ENCODE data around the gene KRT73. TPM values are rescaled to one million over a fixed set of nuclear protein-coding genes. Genes with fewer than 3 reads are reported as not detected.

The KRT73 gene
- polyA plus RNA-seq, 1 experiment: not detected

DNA sequence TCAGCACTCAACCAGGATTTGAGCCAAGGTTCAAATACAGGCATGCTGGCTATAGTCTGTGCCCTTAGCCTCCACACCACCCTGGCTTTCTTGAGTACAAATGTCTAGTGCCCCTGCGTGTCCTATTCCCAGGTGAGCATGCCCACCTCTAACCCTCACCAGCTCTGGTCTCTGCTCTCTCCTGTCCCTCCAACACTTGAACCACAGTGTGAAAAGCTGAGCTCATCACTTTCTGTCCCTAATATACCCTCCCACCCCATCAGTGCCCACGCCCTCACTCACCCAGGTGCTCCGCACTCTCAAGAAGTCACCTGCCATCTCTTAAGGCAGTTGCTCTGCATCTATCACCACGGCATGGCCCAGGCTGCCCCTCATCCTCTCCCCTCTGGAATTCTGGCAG, 58.4 kb downstream of the KRT73 start:
- TF ChIP-seq, protein P1, sequence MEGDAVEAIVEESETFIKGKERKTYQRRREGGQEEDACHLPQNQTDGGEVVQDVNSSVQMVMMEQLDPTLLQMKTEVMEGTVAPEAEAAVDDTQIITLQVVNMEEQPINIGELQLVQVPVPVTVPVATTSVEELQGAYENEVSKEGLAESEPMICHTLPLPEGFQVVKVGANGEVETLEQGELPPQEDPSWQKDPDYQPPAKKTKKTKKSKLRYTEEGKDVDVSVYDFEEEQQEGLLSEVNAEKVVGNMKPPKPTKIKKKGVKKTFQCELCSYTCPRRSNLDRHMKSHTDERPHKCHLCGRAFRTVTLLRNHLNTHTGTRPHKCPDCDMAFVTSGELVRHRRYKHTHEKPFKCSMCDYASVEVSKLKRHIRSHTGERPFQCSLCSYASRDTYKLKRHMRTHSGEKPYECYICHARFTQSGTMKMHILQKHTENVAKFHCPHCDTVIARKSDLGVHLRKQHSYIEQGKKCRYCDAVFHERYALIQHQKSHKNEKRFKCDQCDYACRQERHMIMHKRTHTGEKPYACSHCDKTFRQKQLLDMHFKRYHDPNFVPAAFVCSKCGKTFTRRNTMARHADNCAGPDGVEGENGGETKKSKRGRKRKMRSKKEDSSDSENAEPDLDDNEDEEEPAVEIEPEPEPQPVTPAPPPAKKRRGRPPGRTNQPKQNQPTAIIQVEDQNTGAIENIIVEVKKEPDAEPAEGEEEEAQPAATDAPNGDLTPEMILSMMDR (IDR thresholded peaks at IDR 0.05; ENCODE audit: insufficient read depth, low read depth, low read length): no peak
- DNase-seq (ENCODE audit: low read depth): no peak
- H3K4me3 ChIP-seq (ENCODE audit: low read depth, low read length): no peak overlapping the region
- peaks cover 24% of the 10 kb centered on the region for H3K27me3 ChIP-seq (ENCODE audit: control insufficient read depth, insufficient read depth, low read length)
- H3K36me3 ChIP-seq (ENCODE audit: control insufficient read depth, insufficient read depth, low read length): no peaks in the 10 kb centered on the region
- POLR2A ChIA-PET: no interaction called here
- CTCF ChIA-PET: interaction anchor here (0.7 to 1.4 kb wide), 3 partner anchors 27 to 191 kb away, joined by 3 to 4 read pairs (median 3); no protein-coding TSS in a partner anchor

- no peaks in the 10 kb centered on the region for H3K36me3 ChIP-seq (ENCODE audit: control insufficient read depth, insufficient read depth, low read length)
- DNase-seq (ENCODE audit: low read depth): no peak
- TF ChIP-seq, protein P1 (IDR thresholded peaks at IDR 0.05; ENCODE audit: insufficient read depth, low read depth, low read length): no peak
- POLR2A ChIA-PET: no interaction called here
- H3K27me3 ChIP-seq (ENCODE audit: control insufficient read depth, insufficient read depth, low read length): peaks cover 27% of the 10 kb centered on the region
- CTCF ChIA-PET: interaction anchor here (1.0 kb wide), 1 partner anchor 321 kb away, joined by 3 read pairs; no protein-coding TSS in a partner anchor
- H3K4me3 ChIP-seq (ENCODE audit: low read depth, low read length): no peak overlapping the region
Measured at GRCh38 chr12:52558781-52559445, 59.4 kb downstream of the KRT73 start.

Other genes starting within 250 kb of the KRT73 start
- gene KRT84, start 232.9 kb downstream of the KRT73 start, polyA plus RNA-seq (2011; rRNA removed): not detected in 2 replicates
- gene KRT82, start 212.2 kb downstream of the KRT73 start, polyA plus RNA-seq (2011; rRNA removed): not detected in 2 replicates
- gene KRT75, start 184.2 kb downstream of the KRT73 start, polyA plus RNA-seq (2011; rRNA removed): not detected in 2 replicates
- gene KRT6B, start 166.4 kb downstream of the KRT73 start, polyA plus RNA-seq (2011; rRNA removed): not detected in 2 replicates
- gene KRT6C, start 144.8 kb downstream of the KRT73 start, polyA plus RNA-seq (2011; rRNA removed): not detected in 2 replicates
- not detected in 2 replicates for gene KRT6A, start 125.3 kb downstream of the KRT73 start, polyA plus RNA-seq (2011; rRNA removed)
- gene KRT5, start 98.2 kb downstream of the KRT73 start, polyA plus RNA-seq (2011; rRNA removed): not detected in 2 replicates
- not detected in 2 replicates for gene KRT71, start 65.4 kb downstream of the KRT73 start, polyA plus RNA-seq (2011; rRNA removed)
- not detected in 2 replicates for gene KRT74, start 44.7 kb downstream of the KRT73 start, polyA plus RNA-seq (2011; rRNA removed)
- gene KRT72, start 17.1 kb downstream of the KRT73 start, polyA plus RNA-seq (2011; rRNA removed): not detected in 2 replicates
- not detected in 2 replicates for gene KRT2, start 33.7 kb upstream of the KRT73 start, polyA plus RNA-seq (2011; rRNA removed)
- not detected in 2 replicates for gene KRT1, start 61.8 kb upstream of the KRT73 start, polyA plus RNA-seq (2011; rRNA removed)
- not detected in 2 replicates for gene KRT77, start 85.0 kb upstream of the KRT73 start, polyA plus RNA-seq (2011; rRNA removed)
- not detected in 2 replicates for gene KRT76, start 158.8 kb upstream of the KRT73 start, polyA plus RNA-seq (2011; rRNA removed)
- not detected in 2 replicates for gene KRT3, start 177.6 kb upstream of the KRT73 start, polyA plus RNA-seq (2011; rRNA removed)
- 0.06 and 0.12 TPM in 2 replicates for gene KRT4, start 195.6 kb upstream of the KRT73 start, polyA plus RNA-seq (2011; rRNA removed)
- gene KRT79, start 215.8 kb upstream of the KRT73 start, polyA plus RNA-seq (2011; rRNA removed): not detected in 2 replicates
- gene KRT78, start 230.4 kb upstream of the KRT73 start, polyA plus RNA-seq (2011; rRNA removed): not detected in 2 replicates

Data from BJ (cell line).